ENCODE data around the gene ACP1. TPM values are rescaled to one million over a fixed set of nuclear protein-coding genes. Genes with fewer than 3 reads are reported as not detected.

ACP1 gene
- total RNA-seq, 1 donor from 2014 or later, result 124 TPM

- no peak for TF ChIP-seq CTCF (conservative IDR thresholded peaks at IDR 0.05)
- Mint-ChIP-seq H3K27ac (peak overlapping the region; percentile 70), H3K4me3 (peak overlapping the region; percentile 36), H3K36me3 (peaks cover 25% of the 10 kb centered on the region), H3K9me3 (no peaks in the 10 kb centered on the region), H3K27me3 (no peaks in the 10 kb centered on the region), H3K4me1 (ENCODE audit: unreplicated experiment) (peaks cover 11% of the 10 kb centered on the region)
- DNase-seq (ENCODE audit: extremely low spot score, unreplicated experiment), result no peak
Measured at GRCh38 chr2:260507-261161, 4.1 kb upstream of the ACP1 start.

GRCh38 chr2:262117-262516 is 2.6 kb upstream of the ACP1 start:
- Mint-ChIP-seq H3K27me3 (no peaks in the 10 kb centered on the region), H3K4me3 (peak overlapping the region; percentile 88), H3K4me1 (ENCODE audit: unreplicated experiment) (peaks cover 22% of the 10 kb centered on the region), H3K36me3 (peaks cover 30% of the 10 kb centered on the region), H3K9me3 (no peaks in the 10 kb centered on the region), H3K27ac (peak overlapping the region; percentile 79)
- TF ChIP-seq CTCF (conservative IDR thresholded peaks at IDR 0.05), result no peak
- DNase-seq (ENCODE audit: extremely low spot score, unreplicated experiment), result no peak

- Mint-ChIP-seq H3K4me1 (ENCODE audit: unreplicated experiment) (peaks cover 30% of the 10 kb centered on the region), H3K36me3 (peaks cover 27% of the 10 kb centered on the region), H3K4me3 (peak overlapping the region; percentile 88), H3K9me3 (no peaks in the 10 kb centered on the region), H3K27ac (peak overlapping the region; percentile 92), H3K27me3 (no peaks in the 10 kb centered on the region)
- no peak for TF ChIP-seq CTCF (conservative IDR thresholded peaks at IDR 0.05)
- DNase-seq (ENCODE audit: extremely low spot score, unreplicated experiment), result no peak
Measured at GRCh38 chr2:263022-263738, 1.6 kb upstream of the ACP1 start.

GRCh38 chr2:263774-264492 is 814 bp upstream of the ACP1 start, which contains the start of gene SH3YL1:
Gene SH3YL1 (minus strand): TSS chr2:264032. CDS start chr2:263984, 48 bp downstream.
- Mint-ChIP-seq H3K4me1 (ENCODE audit: unreplicated experiment) (peaks cover 37% of the 10 kb centered on the region), H3K36me3 (peaks cover 20% of the 10 kb centered on the region), H3K27me3 (no peaks in the 10 kb centered on the region), H3K27ac (peak within 1 kb of the TSS; percentile 96), H3K4me3 (peak within 1 kb of the TSS; percentile 95), H3K9me3 (no peaks in the 10 kb centered on the region)
- DNase-seq (ENCODE audit: extremely low spot score, unreplicated experiment), result peak; percentile 78
- no peak for TF ChIP-seq CTCF (conservative IDR thresholded peaks at IDR 0.05)

- Mint-ChIP-seq H3K36me3 (peaks cover 7% of the 10 kb centered on the region), H3K9me3 (no peaks in the 10 kb centered on the region), H3K4me3 (no peak overlapping the region), H3K4me1 (ENCODE audit: unreplicated experiment) (peaks cover 44% of the 10 kb centered on the region), H3K27me3 (no peaks in the 10 kb centered on the region), H3K27ac (no peak overlapping the region)
- DNase-seq (ENCODE audit: extremely low spot score, unreplicated experiment), result no peak
- no peak for TF ChIP-seq CTCF (conservative IDR thresholded peaks at IDR 0.05)
Measured at GRCh38 chr2:268323-268722, 3.6 kb downstream of the ACP1 start.
